WTC11 (cell line): ENCODE results near the gene DBH. TPM values are rescaled to one million over a fixed set of nuclear protein-coding genes. Genes with fewer than 3 reads are reported as not detected.

Source experiments
- ATAC-seq: fragments of 200-7000 bp; cut with Tn5 transposase; 2 replicates; pipeline ENCODE4 v1.10.0; 2021; ENCODE audit warnings: mild to moderate bottlenecking, moderate library complexity
- CTCF ChIA-PET: fragments of 300-600 bp; sonication (Branson Sonifier 250); formaldehyde crosslinking; loops from one replicate; lab custom pipeline; 2021; ENCODE audit warnings: antibody characterized with exemption; lab: Charles Lee
- POLR2A ChIA-PET: fragments of 350-600 bp; sonication (Branson Sonifier 250); formaldehyde crosslinking; loops from one replicate; lab custom pipeline; 2021; ENCODE audit warnings: antibody characterized with exemption; lab: Charles Lee
- DNase-seq: peaks from one replicate; pipeline ENCODE4 v3.0.0; 2021; ENCODE audit warnings: low spot score
- H3K27ac Mint-ChIP-seq: 2 replicates; pipeline ENCODE4 v1.8.0; 2021; ENCODE audit warnings: mixed read lengths
- H3K27me3 Mint-ChIP-seq: 2 replicates; pipeline ENCODE4 v1.8.0; 2021; ENCODE audit warnings: low read depth, mild to moderate bottlenecking, moderate library complexity, mixed read lengths
- H3K36me3 Mint-ChIP-seq: 2 replicates; pipeline ENCODE4 v1.8.0; 2021; ENCODE audit warnings: mixed read lengths
- H3K4me1 Mint-ChIP-seq: 2 replicates; pipeline ENCODE4 v1.8.0; 2022; ENCODE audit warnings: mixed read lengths
- H3K4me3 Mint-ChIP-seq: 2 replicates; pipeline ENCODE4 v1.8.0; 2021; ENCODE audit warnings: mild to moderate bottlenecking, moderate library complexity, mixed read lengths
- H3K9me3 Mint-ChIP-seq: 2 replicates; pipeline ENCODE4 v1.8.0; 2021; ENCODE audit warnings: mixed read lengths
- ATF1 ChIP-seq: sonication (generic); formaldehyde crosslinking; IDR thresholded peaks from 2 replicates; pipeline ENCODE4 v1.8.1; 2023; ENCODE audit warnings: mild to moderate bottlenecking, moderate library complexity, missing genetic modification reagents
- ATF2 ChIP-seq: sonication (generic); formaldehyde crosslinking; IDR thresholded peaks from 2 replicates; pipeline ENCODE4 v1.8.1; 2022; ENCODE audit warnings: low read depth, missing genetic modification reagents, borderline replicate concordance
- ESRRA ChIP-seq: sonication (generic); formaldehyde crosslinking; IDR thresholded peaks from 2 replicates; pipeline ENCODE4 v1.8.1; 2022; ENCODE audit warnings: mild to moderate bottlenecking, missing genetic modification reagents, borderline replicate concordance
- FOXP1 ChIP-seq: sonication (generic); formaldehyde crosslinking; IDR thresholded peaks from 2 replicates; pipeline ENCODE4 v1.8.0; 2022; ENCODE audit warnings: missing genetic modification reagents, mild to moderate bottlenecking, moderate library complexity, borderline replicate concordance
- NFYB ChIP-seq: sonication (generic); formaldehyde crosslinking; conservative IDR thresholded peaks from 2 replicates; pipeline ENCODE4 v1.8.0; 2022; ENCODE audit warnings: low read depth, missing genetic modification reagents
- NR1H2 ChIP-seq: sonication (generic); formaldehyde crosslinking; IDR thresholded peaks from 2 replicates; pipeline ENCODE4 v1.9.0; 2021; ENCODE audit warnings: mild to moderate bottlenecking, moderate library complexity, missing genetic modification reagents
- NR2C2 ChIP-seq: sonication (generic); formaldehyde crosslinking; IDR thresholded peaks from 2 replicates; pipeline ENCODE4 v1.8.0; 2022; ENCODE audit warnings: mild to moderate bottlenecking, missing genetic modification reagents
- SOX15 ChIP-seq: fragments of 250-450 bp; sonication (Bioruptor Pico); IDR thresholded peaks from 2 replicates; pipeline ENCODE4 v1.9.0; 2021; ENCODE audit warnings: mild to moderate bottlenecking
- TP53 ChIP-seq: sonication (generic); formaldehyde crosslinking; IDR thresholded peaks from 2 replicates; pipeline ENCODE4 v1.8.1; 2023; ENCODE audit warnings: mild to moderate bottlenecking, missing genetic modification reagents
- ZNF121 ChIP-seq: sonication (generic); formaldehyde crosslinking; IDR thresholded peaks from 2 replicates; pipeline ENCODE4 v1.8.0; 2023; ENCODE audit warnings: missing genetic modification reagents
- ZNF317 ChIP-seq: sonication (generic); formaldehyde crosslinking; IDR thresholded peaks from 2 replicates; pipeline ENCODE4 v1.8.1; 2023; ENCODE audit warnings: low read depth, mild to moderate bottlenecking, moderate library complexity, missing genetic modification reagents, borderline replicate concordance
- ZNF532 ChIP-seq: fragments of 250-450 bp; sonication (Bioruptor Pico); IDR thresholded peaks from 2 replicates; pipeline ENCODE4 v1.9.0; 2021; ENCODE audit warnings: mild to moderate bottlenecking, borderline replicate concordance
- ZNF671 ChIP-seq: fragments of 250-450 bp; sonication (Bioruptor Pico); IDR thresholded peaks from 2 replicates; pipeline ENCODE4 v1.8.0; 2021; ENCODE audit warnings: mild to moderate bottlenecking
- total RNA-seq: library from RNA; stranded (reverse); gene quantifications from 3 replicates; pipeline ENCODE4 v1.2.3, GENCODE V29; 2021
- TF ChIP-seq, protein P1 (sequence below): fragments of 250-450 bp; sonication (Bioruptor Pico); IDR thresholded peaks from 2 replicates; pipeline ENCODE4 v1.9.0; 2021; ENCODE audit warnings: mild to moderate bottlenecking
- TF ChIP-seq, protein P2 (sequence below): fragments of 250-450 bp; sonication (Bioruptor Pico); IDR thresholded peaks from 2 replicates; pipeline ENCODE4 v1.9.0; 2021; ENCODE audit warnings: mild to moderate bottlenecking

DBH gene
- total RNA-seq, 1 experiment from 2014 or later = 0.24 TPM

- DNase-seq (no peak), ATAC-seq (no peak)
- peaks cover 17% of the 10 kb centered on the region for H3K27me3 Mint-ChIP-seq
- peaks cover 18% of the 10 kb centered on the region for H3K36me3 Mint-ChIP-seq
- POLR2A ChIA-PET = no interaction called here
- H3K4me1 Mint-ChIP-seq = peaks cover 3% of the 10 kb centered on the region; the same call in 1 of the 2 replicates
- no peak overlapping the region for H3K4me3 Mint-ChIP-seq
- H3K9me3 Mint-ChIP-seq = peaks cover 27% of the 10 kb centered on the region
- TF ChIP-seq ZNF317 (CRISPR knock-in tag) (peak; percentile 100), NR2C2 (CRISPR knock-in tag) (no peak)
- TF ChIP-seq, all 79 proteins: peak for 1
- CTCF ChIA-PET = interaction anchor here (0.7 to 1.0 kb wide), 3 partner anchors 12 to 44 kb away, joined by 3 read pairs; no protein-coding TSS in a partner anchor
- H3K27ac Mint-ChIP-seq = no peak overlapping the region
These were observed 38.7 kb upstream of the DBH start for GRCh38 chr9:133597316-133597957.

DNA sequence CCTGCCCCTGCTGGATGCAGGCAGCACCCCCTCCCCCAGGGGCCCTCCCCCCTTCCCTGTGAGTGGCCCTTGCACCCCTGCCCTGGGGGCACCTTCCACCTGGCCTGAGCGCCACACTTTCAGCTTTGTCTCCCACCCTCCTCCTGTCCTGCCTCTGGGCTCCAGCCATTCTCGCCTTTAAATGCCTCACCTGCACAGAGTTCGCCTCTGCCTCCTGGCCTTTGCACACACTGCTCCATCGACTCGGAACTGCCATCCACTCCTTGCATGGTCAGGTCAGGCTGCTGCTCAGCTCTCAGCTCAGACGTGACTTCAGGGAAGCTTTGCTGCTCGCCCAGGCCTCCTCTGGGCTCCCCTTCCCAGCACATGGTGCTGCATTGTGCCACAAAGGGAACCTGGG lies 37.2 kb upstream of the DBH start:
- no peak overlapping the region for H3K27ac Mint-ChIP-seq
- CTCF ChIA-PET = no interaction called here

More for the DNA sequence above, 37.2 kb upstream of the DBH start:
- Mint-ChIP-seq H3K4me1 (peaks cover 3% of the 10 kb centered on the region; the same call in 1 of the 2 replicates), H3K9me3 (peaks cover 27% of the 10 kb centered on the region), H3K27me3 (peaks cover 15% of the 10 kb centered on the region), H3K4me3 (no peak overlapping the region), H3K36me3 (peaks cover 18% of the 10 kb centered on the region)
- POLR2A ChIA-PET = no interaction called here
- DNase-seq = no peak
- no peak for TF ChIP-seq NFYB (CRISPR knock-in tag)
- no peak for TF ChIP-seq ZNF532 (CRISPR knock-in tag)
- TF ChIP-seq ATF1 (CRISPR knock-in tag) = no peak
- TF ChIP-seq ZNF317 (CRISPR knock-in tag) = no peak
- no peak for TF ChIP-seq TP53 (CRISPR knock-in tag)
- no peak for TF ChIP-seq ATF2 (CRISPR knock-in tag)
- TF ChIP-seq, protein P1, sequence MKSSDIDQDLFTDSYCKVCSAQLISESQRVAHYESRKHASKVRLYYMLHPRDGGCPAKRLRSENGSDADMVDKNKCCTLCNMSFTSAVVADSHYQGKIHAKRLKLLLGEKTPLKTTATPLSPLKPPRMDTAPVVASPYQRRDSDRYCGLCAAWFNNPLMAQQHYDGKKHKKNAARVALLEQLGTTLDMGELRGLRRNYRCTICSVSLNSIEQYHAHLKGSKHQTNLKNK = no peak
- TF ChIP-seq FOXP1 = no peak
- TF ChIP-seq, protein P2, sequence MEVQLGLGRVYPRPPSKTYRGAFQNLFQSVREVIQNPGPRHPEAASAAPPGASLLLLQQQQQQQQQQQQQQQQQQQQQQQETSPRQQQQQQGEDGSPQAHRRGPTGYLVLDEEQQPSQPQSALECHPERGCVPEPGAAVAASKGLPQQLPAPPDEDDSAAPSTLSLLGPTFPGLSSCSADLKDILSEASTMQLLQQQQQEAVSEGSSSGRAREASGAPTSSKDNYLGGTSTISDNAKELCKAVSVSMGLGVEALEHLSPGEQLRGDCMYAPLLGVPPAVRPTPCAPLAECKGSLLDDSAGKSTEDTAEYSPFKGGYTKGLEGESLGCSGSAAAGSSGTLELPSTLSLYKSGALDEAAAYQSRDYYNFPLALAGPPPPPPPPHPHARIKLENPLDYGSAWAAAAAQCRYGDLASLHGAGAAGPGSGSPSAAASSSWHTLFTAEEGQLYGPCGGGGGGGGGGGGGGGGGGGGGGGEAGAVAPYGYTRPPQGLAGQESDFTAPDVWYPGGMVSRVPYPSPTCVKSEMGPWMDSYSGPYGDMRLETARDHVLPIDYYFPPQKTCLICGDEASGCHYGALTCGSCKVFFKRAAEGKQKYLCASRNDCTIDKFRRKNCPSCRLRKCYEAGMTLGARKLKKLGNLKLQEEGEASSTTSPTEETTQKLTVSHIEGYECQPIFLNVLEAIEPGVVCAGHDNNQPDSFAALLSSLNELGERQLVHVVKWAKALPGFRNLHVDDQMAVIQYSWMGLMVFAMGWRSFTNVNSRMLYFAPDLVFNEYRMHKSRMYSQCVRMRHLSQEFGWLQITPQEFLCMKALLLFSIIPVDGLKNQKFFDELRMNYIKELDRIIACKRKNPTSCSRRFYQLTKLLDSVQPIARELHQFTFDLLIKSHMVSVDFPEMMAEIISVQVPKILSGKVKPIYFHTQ = no peak
- no peak for TF ChIP-seq ZNF121 (CRISPR knock-in tag)
- no peak for TF ChIP-seq SOX15
- TF ChIP-seq NR1H2 = no peak
- TF ChIP-seq ESRRA (CRISPR knock-in tag) = no peak
- no peak for TF ChIP-seq ZNF671 (CRISPR knock-in tag)
- no peak for ATAC-seq
